NCI-H510A (cell line): ENCODE measurements around the gene CDH12.
"Not testable (repeated sequence)": the region's sequence is repeated elsewhere in the genome, so short reads cannot be mapped to it uniquely, and the experiment has no call there.

Source experiments
- DNase-seq: peaks from one replicate; lab custom pipeline; 2025; lab: John Stamatoyannopoulos, UW

Gene CDH12

GRCh38 chr5:22460189-22460588, 393.0 kb downstream of the CDH12 start:
- no peak for DNase-seq

- no peak for DNase-seq
Measured at GRCh38 chr5:22432905-22433304, 420.2 kb downstream of the CDH12 start.

- no peak for DNase-seq
Measured at GRCh38 chr5:22431840-22432239, 421.3 kb downstream of the CDH12 start.

- DNase-seq, result no peak
Measured at GRCh38 chr5:22431406-22431805, 421.7 kb downstream of the CDH12 start.

GRCh38 chr5:22411554-22412349, 441.4 kb downstream of the CDH12 start:
- no peak for DNase-seq

- DNase-seq, result no peak
Measured at GRCh38 chr5:22391956-22392355, 461.2 kb downstream of the CDH12 start.

GRCh38 chr5:22390888-22391287, 462.3 kb downstream of the CDH12 start:
- no peak for DNase-seq

- DNase-seq, result no peak
Measured at GRCh38 chr5:22372826-22373660, 480.1 kb downstream of the CDH12 start.

- no peak for DNase-seq
Measured at GRCh38 chr5:22372376-22372775, 480.8 kb downstream of the CDH12 start.

GRCh38 chr5:22354956-22355355, 498.2 kb downstream of the CDH12 start:
- DNase-seq, result no peak

GRCh38 chr5:22352493-22352892, 500.7 kb downstream of the CDH12 start:
- DNase-seq, result no peak

GRCh38 chr5:22351178-22351577, 502.0 kb downstream of the CDH12 start:
- DNase-seq, result no peak

- DNase-seq, result no peak
Measured at GRCh38 chr5:22348027-22348426, 505.1 kb downstream of the CDH12 start.

GRCh38 chr5:22344000-22344399, 509.1 kb downstream of the CDH12 start:
- DNase-seq, result no peak

GRCh38 chr5:22341406-22341805, 511.7 kb downstream of the CDH12 start:
- no peak for DNase-seq

- not testable (repeated sequence) for DNase-seq
Measured at GRCh38 chr5:22332949-22333348, 520.2 kb downstream of the CDH12 start.

- DNase-seq, result no peak
Measured at GRCh38 chr5:22329683-22330082, 523.5 kb downstream of the CDH12 start.

- DNase-seq, result no peak
Measured at GRCh38 chr5:22319798-22320197, 533.3 kb downstream of the CDH12 start.

- no peak for DNase-seq
Measured at GRCh38 chr5:22316294-22316693, 536.9 kb downstream of the CDH12 start.

GRCh38 chr5:22315052-22315451, 538.1 kb downstream of the CDH12 start:
- DNase-seq, result not testable (repeated sequence)

- no peak for DNase-seq
Measured at GRCh38 chr5:22314548-22314947, 538.6 kb downstream of the CDH12 start.

GRCh38 chr5:22306011-22306410, 547.1 kb downstream of the CDH12 start:
- DNase-seq, result no peak

- DNase-seq, result no peak
Measured at GRCh38 chr5:22295832-22296231, 557.3 kb downstream of the CDH12 start.
